Measurements from ENCODE around the gene GEN1.

Gene GEN1

DNA sequence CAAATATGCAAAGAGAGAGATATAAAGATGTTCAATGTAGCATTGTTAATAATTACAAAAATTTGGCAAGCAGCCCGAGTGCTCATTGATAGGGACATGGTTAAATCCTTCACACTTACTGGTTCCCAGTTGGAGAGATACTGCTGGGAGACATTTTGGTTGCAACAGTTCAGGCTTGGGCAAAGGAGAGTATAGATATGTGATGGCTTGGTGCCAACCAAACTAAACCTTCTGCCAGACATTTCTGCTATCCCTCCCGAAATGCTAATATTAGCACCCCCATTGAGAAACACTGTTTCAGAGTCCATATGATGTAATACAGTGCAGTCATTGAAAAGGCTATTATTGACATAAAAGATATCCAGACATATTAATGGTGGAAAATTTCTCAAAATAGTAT, 11.5 kb downstream of the GEN1 start:
- peaks cover under 1% of the 10 kb centered on the region; the same call in 1 of the 2 replicates for H3K79me2 ChIP-seq (ENCODE audit: insufficient read depth, low read length)
- H3F3A ChIP-seq (ENCODE audit: low read depth) = peaks cover 2% of the 10 kb centered on the region; the same call in 1 of the 2 replicates
- H3K36me3 ChIP-seq (ENCODE audit: insufficient read depth, low read length) = peaks cover 32% of the 10 kb centered on the region
- no peak overlapping the region for H3K9ac ChIP-seq (ENCODE audit: low read depth, low read length, poor library complexity, severe bottlenecking)
- H3K9me3 ChIP-seq (ENCODE audit: insufficient read depth, low read depth, low read length) = no peaks in the 10 kb centered on the region
- no peaks in the 10 kb centered on the region for H4K20me1 ChIP-seq (ENCODE audit: insufficient read depth, low read length, poor library complexity, severe bottlenecking)
- H2AFZ ChIP-seq (ENCODE audit: low read length) = no peak overlapping the region
- H3K9me2 ChIP-seq (replicated peaks; ENCODE audit: low read depth, low read length) = no peaks in the 10 kb centered on the region
- no peak for TF ChIP-seq EZH2phosphoT487 (IDR thresholded peaks at IDR 0.05; ENCODE audit: borderline replicate concordance)
- TF ChIP-seq, protein P1, sequence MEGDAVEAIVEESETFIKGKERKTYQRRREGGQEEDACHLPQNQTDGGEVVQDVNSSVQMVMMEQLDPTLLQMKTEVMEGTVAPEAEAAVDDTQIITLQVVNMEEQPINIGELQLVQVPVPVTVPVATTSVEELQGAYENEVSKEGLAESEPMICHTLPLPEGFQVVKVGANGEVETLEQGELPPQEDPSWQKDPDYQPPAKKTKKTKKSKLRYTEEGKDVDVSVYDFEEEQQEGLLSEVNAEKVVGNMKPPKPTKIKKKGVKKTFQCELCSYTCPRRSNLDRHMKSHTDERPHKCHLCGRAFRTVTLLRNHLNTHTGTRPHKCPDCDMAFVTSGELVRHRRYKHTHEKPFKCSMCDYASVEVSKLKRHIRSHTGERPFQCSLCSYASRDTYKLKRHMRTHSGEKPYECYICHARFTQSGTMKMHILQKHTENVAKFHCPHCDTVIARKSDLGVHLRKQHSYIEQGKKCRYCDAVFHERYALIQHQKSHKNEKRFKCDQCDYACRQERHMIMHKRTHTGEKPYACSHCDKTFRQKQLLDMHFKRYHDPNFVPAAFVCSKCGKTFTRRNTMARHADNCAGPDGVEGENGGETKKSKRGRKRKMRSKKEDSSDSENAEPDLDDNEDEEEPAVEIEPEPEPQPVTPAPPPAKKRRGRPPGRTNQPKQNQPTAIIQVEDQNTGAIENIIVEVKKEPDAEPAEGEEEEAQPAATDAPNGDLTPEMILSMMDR (conservative IDR thresholded peaks at IDR 0.05; ENCODE audit: low read length) = no peak
- H3K4me1 ChIP-seq (ENCODE audit: insufficient read depth, low read length, poor library complexity, severe bottlenecking) = no peaks in the 10 kb centered on the region
- no peak overlapping the region for H3K4me3 ChIP-seq (ENCODE audit: low read length, poor library complexity, severe bottlenecking)
- H3K4me2 ChIP-seq (ENCODE audit: low read depth, low read length, poor library complexity, severe bottlenecking) = no peak overlapping the region
- H3K27me3 ChIP-seq (ENCODE audit: insufficient read depth, low read length, poor library complexity, severe bottlenecking) = no peaks in the 10 kb centered on the region

DNA sequence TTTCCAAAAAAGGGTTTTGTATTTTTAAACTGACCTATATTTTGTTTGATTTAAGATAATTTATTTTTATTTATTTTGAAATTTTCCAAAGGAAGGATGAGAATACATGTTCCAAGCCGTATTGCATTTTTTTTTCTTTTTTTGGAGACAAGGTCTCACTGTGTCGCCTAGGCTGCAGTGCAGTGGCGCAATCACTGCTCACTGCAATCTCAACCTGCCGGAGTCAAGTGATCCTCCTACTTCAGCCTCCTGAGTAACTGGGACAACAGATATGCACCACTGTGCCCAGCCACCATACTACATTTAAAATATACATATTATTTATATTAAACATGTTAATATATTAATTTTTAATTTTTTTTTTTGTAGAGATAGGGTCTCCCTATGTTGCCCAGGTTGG, 15.0 kb downstream of the GEN1 start:
- no peak overlapping the region for H3K4me2 ChIP-seq (ENCODE audit: low read depth, low read length, poor library complexity, severe bottlenecking)
- no peak for TF ChIP-seq EZH2phosphoT487 (IDR thresholded peaks at IDR 0.05; ENCODE audit: borderline replicate concordance)
- TF ChIP-seq, protein P1 (conservative IDR thresholded peaks at IDR 0.05; ENCODE audit: low read length) = no peak
- H3K79me2 ChIP-seq (ENCODE audit: insufficient read depth, low read length) = no peaks in the 10 kb centered on the region
- H3K36me3 ChIP-seq (ENCODE audit: insufficient read depth, low read length) = peaks cover 51% of the 10 kb centered on the region
- H3K9me2 ChIP-seq (replicated peaks; ENCODE audit: low read depth, low read length) = no peaks in the 10 kb centered on the region
- H3K27me3 ChIP-seq (ENCODE audit: insufficient read depth, low read length, poor library complexity, severe bottlenecking) = no peaks in the 10 kb centered on the region
- H3K9ac ChIP-seq (ENCODE audit: low read depth, low read length, poor library complexity, severe bottlenecking) = no peak overlapping the region
- H3K4me3 ChIP-seq (ENCODE audit: low read length, poor library complexity, severe bottlenecking) = no peak overlapping the region
- H4K20me1 ChIP-seq (ENCODE audit: insufficient read depth, low read length, poor library complexity, severe bottlenecking) = no peaks in the 10 kb centered on the region
- H3F3A ChIP-seq (ENCODE audit: low read depth) = no peaks in the 10 kb centered on the region
- no peaks in the 10 kb centered on the region for H3K9me3 ChIP-seq (ENCODE audit: insufficient read depth, low read depth, low read length)
- H2AFZ ChIP-seq (ENCODE audit: low read length) = no peak overlapping the region
- H3K4me1 ChIP-seq (ENCODE audit: insufficient read depth, low read length, poor library complexity, severe bottlenecking) = no peaks in the 10 kb centered on the region

DNA sequence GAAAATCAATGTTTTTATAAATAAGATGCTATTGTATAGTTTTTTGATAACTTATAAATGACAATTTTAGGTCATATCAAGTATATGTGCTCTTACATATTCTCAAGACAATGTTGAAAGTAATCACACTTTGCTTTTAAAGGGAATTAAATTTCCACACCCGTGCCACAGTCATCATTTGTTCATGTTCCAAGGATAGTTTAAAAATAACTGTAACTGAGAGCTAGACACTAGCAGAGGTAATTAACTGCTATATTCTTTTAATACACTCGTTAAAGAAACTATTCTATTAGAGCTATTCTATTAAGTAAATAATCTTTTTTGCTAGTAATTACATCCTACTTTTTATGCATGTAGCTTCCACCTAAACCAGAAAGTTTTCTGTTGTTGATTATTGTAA, 18.0 kb downstream of the GEN1 start:
- Histone ChIP-seq H3K36me3 (ENCODE audit: insufficient read depth, low read length) (peaks cover 59% of the 10 kb centered on the region), H4K20me1 (ENCODE audit: insufficient read depth, low read length, poor library complexity, severe bottlenecking) (no peaks in the 10 kb centered on the region), H2AFZ (ENCODE audit: low read length) (no peak overlapping the region), H3F3A (ENCODE audit: low read depth) (no peaks in the 10 kb centered on the region), H3K9me2 (replicated peaks; ENCODE audit: low read depth, low read length) (no peaks in the 10 kb centered on the region), H3K27me3 (ENCODE audit: insufficient read depth, low read length, poor library complexity, severe bottlenecking) (no peaks in the 10 kb centered on the region), H3K9ac (ENCODE audit: low read depth, low read length, poor library complexity, severe bottlenecking) (no peak overlapping the region), H3K9me3 (ENCODE audit: insufficient read depth, low read depth, low read length) (no peaks in the 10 kb centered on the region), H3K4me1 (ENCODE audit: insufficient read depth, low read length, poor library complexity, severe bottlenecking) (no peaks in the 10 kb centered on the region), H3K4me2 (ENCODE audit: low read depth, low read length, poor library complexity, severe bottlenecking) (no peak overlapping the region), H3K4me3 (ENCODE audit: low read length, poor library complexity, severe bottlenecking) (no peak overlapping the region), H3K79me2 (ENCODE audit: insufficient read depth, low read length) (no peaks in the 10 kb centered on the region)
- TF ChIP-seq, protein P1 (conservative IDR thresholded peaks at IDR 0.05; ENCODE audit: low read length) = no peak
- no peak for TF ChIP-seq EZH2phosphoT487 (IDR thresholded peaks at IDR 0.05; ENCODE audit: borderline replicate concordance)
